Stimulated activated naive CD8-positive, alpha-beta T cell treated with anti-CD3 and anti-CD28 coated beads, Interleukin-15, Interleukin-2, amounts not matched to agents 100 U/mL and 50 U/mL, for 24 hours (primary cell): ENCODE measurements around the gene LTBP1.
"Not testable (repeated sequence)": the region's sequence is repeated elsewhere in the genome, so short reads cannot be mapped to it uniquely, and the experiment has no call there.

Experiments
- ATAC-seq: fragments of 150-1000 bp; cut with Tn5 transposase; one replicate; pipeline ENCODE4 v1.10.0; 2021
- DNase-seq: peaks from one replicate; pipeline ENCODE4 v3.0.0; 2021

The LTBP1 gene

GRCh38 chr2:33384599-33384961 is 437.8 kb downstream of the LTBP1 start:
- DNase-seq (no peak), ATAC-seq (no peak)

- DNase-seq (no peak), ATAC-seq (no peak)
Measured at GRCh38 chr2:33388996-33389395, 442.2 kb downstream of the LTBP1 start.

GRCh38 chr2:33389695-33390094 is 442.9 kb downstream of the LTBP1 start:
- not testable (repeated sequence) for DNase-seq, ATAC-seq

- ATAC-seq: no peak
Measured at GRCh38 chr2:33391529-33392255, 444.9 kb downstream of the LTBP1 start.

GRCh38 chr2:33392366-33392765 is 445.6 kb downstream of the LTBP1 start:
- no peak for ATAC-seq

More at GRCh38 chr2:33391529-33392255, 444.9 kb downstream of the LTBP1 start:
- no peak for DNase-seq

GRCh38 chr2:33395034-33395433 is 448.3 kb downstream of the LTBP1 start:
- ATAC-seq (no peak), DNase-seq (no peak)

More at GRCh38 chr2:33392366-33392765, 445.6 kb downstream of the LTBP1 start:
- no peak for DNase-seq

GRCh38 chr2:33395655-33396249 is 449.0 kb downstream of the LTBP1 start:
- ATAC-seq (no peak), DNase-seq (peak; percentile 60)

- DNase-seq (no peak), ATAC-seq (no peak)
Measured at GRCh38 chr2:33404321-33404720, 457.6 kb downstream of the LTBP1 start.

- DNase-seq (no peak), ATAC-seq (no peak)
Measured at GRCh38 chr2:33406622-33407021, 459.9 kb downstream of the LTBP1 start.

GRCh38 chr2:33408109-33408508 is 461.4 kb downstream of the LTBP1 start:
- ATAC-seq: no peak
- no peak for DNase-seq

- ATAC-seq (no peak), DNase-seq (no peak)
Measured at GRCh38 chr2:33409417-33409955, 462.7 kb downstream of the LTBP1 start.

GRCh38 chr2:33411765-33412164 is 465.0 kb downstream of the LTBP1 start:
- DNase-seq: no peak
- no peak for ATAC-seq

GRCh38 chr2:33412920-33413319 is 466.2 kb downstream of the LTBP1 start:
- ATAC-seq (no peak), DNase-seq (no peak)

- no peak for ATAC-seq
- no peak for DNase-seq
Measured at GRCh38 chr2:33419581-33420200, 472.9 kb downstream of the LTBP1 start.

GRCh38 chr2:33420726-33421125 is 474.0 kb downstream of the LTBP1 start:
- DNase-seq (no peak), ATAC-seq (no peak)

GRCh38 chr2:33421820-33422219 is 475.1 kb downstream of the LTBP1 start:
- ATAC-seq: no peak

GRCh38 chr2:33425161-33425560 is 478.4 kb downstream of the LTBP1 start:
- ATAC-seq (no peak), DNase-seq (no peak)

More at GRCh38 chr2:33421820-33422219, 475.1 kb downstream of the LTBP1 start:
- DNase-seq: no peak

GRCh38 chr2:33425586-33426031 is 478.9 kb downstream of the LTBP1 start:
- no peak for ATAC-seq

GRCh38 chr2:33426666-33427231 is 480.0 kb downstream of the LTBP1 start:
- no peak for ATAC-seq
- no peak for DNase-seq

More at GRCh38 chr2:33425586-33426031, 478.9 kb downstream of the LTBP1 start:
- DNase-seq: no peak

GRCh38 chr2:33430077-33430476 is 483.3 kb downstream of the LTBP1 start:
- ATAC-seq (no peak), DNase-seq (no peak)

- DNase-seq (no peak), ATAC-seq (no peak)
Measured at GRCh38 chr2:33430856-33431255, 484.1 kb downstream of the LTBP1 start.

- no peak for DNase-seq
- ATAC-seq: no peak
Measured at GRCh38 chr2:33432871-33433270, 486.1 kb downstream of the LTBP1 start.
